Activated naive CD8-positive, alpha-beta T cell treated with anti-CD3 and anti-CD28 coated beads, Interleukin-2, amount 50 U/mL, for 24 hours (primary cell): ENCODE results near the gene SPECC1.

Experiments used
- ATAC-seq: fragments of 150-1000 bp; cut with Tn5 transposase; one replicate; pipeline ENCODE4 v1.10.0; 2021
- DNase-seq: peaks from one replicate; pipeline ENCODE4 v3.0.0; 2021
- H3K27ac Mint-ChIP-seq: one replicate; pipeline ENCODE4 v1.8.0; 2021; ENCODE audit warnings: mild to moderate bottlenecking, mixed read lengths
- H3K27me3 Mint-ChIP-seq: one replicate; pipeline ENCODE4 v1.8.0; 2021; ENCODE audit warnings: mixed read lengths
- H3K36me3 Mint-ChIP-seq: one replicate; pipeline ENCODE4 v1.8.0; 2021; ENCODE audit warnings: low read depth, mixed read lengths
- H3K4me1 Mint-ChIP-seq: one replicate; pipeline ENCODE4 v1.8.0; 2021; ENCODE audit warnings: mixed read lengths
- H3K4me3 Mint-ChIP-seq: one replicate; pipeline ENCODE4 v1.8.0; 2021; ENCODE audit warnings: mild to moderate bottlenecking, moderate library complexity, mixed read lengths
- H3K9me3 Mint-ChIP-seq: one replicate; pipeline ENCODE4 v1.8.0; 2021; ENCODE audit warnings: mixed read lengths

The SPECC1 gene

GRCh38 chr17:20279631-20280030 lies 270.5 kb downstream of the SPECC1 start:
- H3K27me3 Mint-ChIP-seq, result no peaks in the 10 kb centered on the region
- H3K4me1 Mint-ChIP-seq, result peaks cover 57% of the 10 kb centered on the region
- ATAC-seq, result no peak
- no peak overlapping the region for H3K4me3 Mint-ChIP-seq
- H3K36me3 Mint-ChIP-seq, result no peaks in the 10 kb centered on the region
- no peaks in the 10 kb centered on the region for H3K9me3 Mint-ChIP-seq
- DNase-seq, result no peak
- H3K27ac Mint-ChIP-seq, result no peak overlapping the region

GRCh38 chr17:20280051-20280450 lies 270.9 kb downstream of the SPECC1 start:
- no peak for ATAC-seq
- H3K4me1 Mint-ChIP-seq, result peaks cover 53% of the 10 kb centered on the region
- no peak overlapping the region for H3K27ac Mint-ChIP-seq

GRCh38 chr17:20280851-20281250 lies 271.7 kb downstream of the SPECC1 start:
- ATAC-seq (peak; percentile 62), DNase-seq (no peak)
- no peak overlapping the region for H3K27ac Mint-ChIP-seq
- no peaks in the 10 kb centered on the region for H3K9me3 Mint-ChIP-seq
- H3K36me3 Mint-ChIP-seq, result no peaks in the 10 kb centered on the region
- no peak overlapping the region for H3K4me3 Mint-ChIP-seq
- H3K27me3 Mint-ChIP-seq, result no peaks in the 10 kb centered on the region
- peaks cover 45% of the 10 kb centered on the region for H3K4me1 Mint-ChIP-seq

More at GRCh38 chr17:20280051-20280450, 270.9 kb downstream of the SPECC1 start:
- H3K36me3 Mint-ChIP-seq, result no peaks in the 10 kb centered on the region
- no peak overlapping the region for H3K4me3 Mint-ChIP-seq
- no peaks in the 10 kb centered on the region for H3K9me3 Mint-ChIP-seq
- no peak for DNase-seq
- no peaks in the 10 kb centered on the region for H3K27me3 Mint-ChIP-seq

GRCh38 chr17:20281860-20282259 lies 272.7 kb downstream of the SPECC1 start:
- DNase-seq, result no peak
- Mint-ChIP-seq H3K27me3 (no peaks in the 10 kb centered on the region), H3K36me3 (no peaks in the 10 kb centered on the region)

GRCh38 chr17:20282526-20283308 lies 273.6 kb downstream of the SPECC1 start:
- H3K9me3 Mint-ChIP-seq, result no peaks in the 10 kb centered on the region
- H3K27ac Mint-ChIP-seq, result no peak overlapping the region
- ATAC-seq (no peak), DNase-seq (no peak)
- no peaks in the 10 kb centered on the region for H3K36me3 Mint-ChIP-seq
- H3K4me1 Mint-ChIP-seq, result peaks cover 27% of the 10 kb centered on the region
- H3K4me3 Mint-ChIP-seq, result no peak overlapping the region
- H3K27me3 Mint-ChIP-seq, result no peaks in the 10 kb centered on the region

More at GRCh38 chr17:20281860-20282259, 272.7 kb downstream of the SPECC1 start:
- Mint-ChIP-seq H3K4me1 (peaks cover 35% of the 10 kb centered on the region), H3K9me3 (no peaks in the 10 kb centered on the region), H3K27ac (no peak overlapping the region), H3K4me3 (no peak overlapping the region)
- no peak for ATAC-seq

GRCh38 chr17:20284022-20284421 lies 274.9 kb downstream of the SPECC1 start:
- Mint-ChIP-seq H3K4me3 (no peak overlapping the region), H3K9me3 (no peaks in the 10 kb centered on the region), H3K27ac (no peak overlapping the region), H3K27me3 (no peaks in the 10 kb centered on the region), H3K4me1 (peaks cover 23% of the 10 kb centered on the region), H3K36me3 (no peaks in the 10 kb centered on the region)
- no peak for ATAC-seq
- no peak for DNase-seq

GRCh38 chr17:20284570-20285295 lies 275.6 kb downstream of the SPECC1 start:
- no peaks in the 10 kb centered on the region for H3K27me3 Mint-ChIP-seq
- DNase-seq (no peak), ATAC-seq (no peak)
- no peaks in the 10 kb centered on the region for H3K36me3 Mint-ChIP-seq
- peaks cover 22% of the 10 kb centered on the region for H3K4me1 Mint-ChIP-seq
- no peak overlapping the region for H3K4me3 Mint-ChIP-seq
- no peak overlapping the region for H3K27ac Mint-ChIP-seq
- no peaks in the 10 kb centered on the region for H3K9me3 Mint-ChIP-seq

- H3K27ac Mint-ChIP-seq, result no peak overlapping the region
- H3K9me3 Mint-ChIP-seq, result no peaks in the 10 kb centered on the region
- H3K4me1 Mint-ChIP-seq, result no peaks in the 10 kb centered on the region
- no peaks in the 10 kb centered on the region for H3K36me3 Mint-ChIP-seq
- ATAC-seq (no peak), DNase-seq (no peak)
- no peaks in the 10 kb centered on the region for H3K27me3 Mint-ChIP-seq
- no peak overlapping the region for H3K4me3 Mint-ChIP-seq
Measured at GRCh38 chr17:20289984-20290383, 280.8 kb downstream of the SPECC1 start.

- no peak overlapping the region for H3K27ac Mint-ChIP-seq
- H3K27me3 Mint-ChIP-seq, result no peaks in the 10 kb centered on the region
- ATAC-seq (no peak), DNase-seq (no peak)
- H3K4me3 Mint-ChIP-seq, result no peak overlapping the region
- no peaks in the 10 kb centered on the region for H3K36me3 Mint-ChIP-seq
- H3K9me3 Mint-ChIP-seq, result no peaks in the 10 kb centered on the region
- H3K4me1 Mint-ChIP-seq, result no peaks in the 10 kb centered on the region
Measured at GRCh38 chr17:20291853-20292252, 282.7 kb downstream of the SPECC1 start.

- no peak for ATAC-seq
- no peaks in the 10 kb centered on the region for H3K4me1 Mint-ChIP-seq
- H3K36me3 Mint-ChIP-seq, result no peaks in the 10 kb centered on the region
- no peak overlapping the region for H3K27ac Mint-ChIP-seq
- no peaks in the 10 kb centered on the region for H3K27me3 Mint-ChIP-seq
- H3K4me3 Mint-ChIP-seq, result no peak overlapping the region
- DNase-seq, result no peak
- no peaks in the 10 kb centered on the region for H3K9me3 Mint-ChIP-seq
Measured at GRCh38 chr17:20293501-20293900, 284.3 kb downstream of the SPECC1 start.

GRCh38 chr17:20294120-20294519 lies 285.0 kb downstream of the SPECC1 start:
- Mint-ChIP-seq H3K36me3 (no peaks in the 10 kb centered on the region), H3K4me3 (no peak overlapping the region), H3K27me3 (no peaks in the 10 kb centered on the region), H3K4me1 (no peaks in the 10 kb centered on the region), H3K9me3 (no peaks in the 10 kb centered on the region), H3K27ac (no peak overlapping the region)
- DNase-seq (no peak), ATAC-seq (no peak)

GRCh38 chr17:20299013-20299412 lies 289.9 kb downstream of the SPECC1 start:
- Mint-ChIP-seq H3K27me3 (no peaks in the 10 kb centered on the region), H3K27ac (no peak overlapping the region), H3K9me3 (no peaks in the 10 kb centered on the region), H3K36me3 (no peaks in the 10 kb centered on the region), H3K4me1 (no peaks in the 10 kb centered on the region), H3K4me3 (no peak overlapping the region)
- ATAC-seq, result no peak
- no peak for DNase-seq

- Mint-ChIP-seq H3K27me3 (no peaks in the 10 kb centered on the region), H3K27ac (no peak overlapping the region), H3K4me1 (no peaks in the 10 kb centered on the region), H3K9me3 (peaks cover 10% of the 10 kb centered on the region), H3K4me3 (no peak overlapping the region), H3K36me3 (peaks cover 5% of the 10 kb centered on the region)
- DNase-seq, result no peak
- ATAC-seq, result no peak
Measured at GRCh38 chr17:20300436-20300934, 291.3 kb downstream of the SPECC1 start.

- no peak overlapping the region for H3K4me3 Mint-ChIP-seq
- DNase-seq (no peak), ATAC-seq (no peak)
- H3K27ac Mint-ChIP-seq, result no peak overlapping the region
- peaks cover 26% of the 10 kb centered on the region for H3K9me3 Mint-ChIP-seq
- no peaks in the 10 kb centered on the region for H3K4me1 Mint-ChIP-seq
- no peaks in the 10 kb centered on the region for H3K27me3 Mint-ChIP-seq
- peaks cover 12% of the 10 kb centered on the region for H3K36me3 Mint-ChIP-seq
Measured at GRCh38 chr17:20302246-20302917, 293.2 kb downstream of the SPECC1 start.

- peaks cover 36% of the 10 kb centered on the region for H3K9me3 Mint-ChIP-seq
- H3K4me1 Mint-ChIP-seq, result no peaks in the 10 kb centered on the region
- no peak overlapping the region for H3K27ac Mint-ChIP-seq
- H3K4me3 Mint-ChIP-seq, result no peak overlapping the region
- H3K36me3 Mint-ChIP-seq, result peaks cover 17% of the 10 kb centered on the region
- ATAC-seq, result no peak
- DNase-seq, result no peak
- H3K27me3 Mint-ChIP-seq, result no peaks in the 10 kb centered on the region
Measured at GRCh38 chr17:20304961-20305360, 295.8 kb downstream of the SPECC1 start.
